MV-4-11 (cell line): ENCODE results near the gene SKA2.
"Not testable (repeated sequence)": the region's sequence is repeated elsewhere in the genome, so short reads cannot be mapped to it uniquely, and the experiment has no call there.

Experiments used
- DNase-seq: peaks from one replicate; lab custom pipeline; 2025; lab: John Stamatoyannopoulos, UW

SKA2 gene

GRCh38 chr17:59151591-59151990 is 3.4 kb downstream of the SKA2 start:
- DNase-seq: no peak

- DNase-seq: no peak
Measured at GRCh38 chr17:59151006-59151405, 4.0 kb downstream of the SKA2 start.

GRCh38 chr17:59149841-59150511 is 5.0 kb downstream of the SKA2 start:
- peak; percentile 21 for DNase-seq

- DNase-seq: no peak
Measured at GRCh38 chr17:59149051-59149450, 5.9 kb downstream of the SKA2 start.

GRCh38 chr17:59145571-59146096 is 9.4 kb downstream of the SKA2 start:
- DNase-seq: no peak

- DNase-seq: no peak
Measured at GRCh38 chr17:59141860-59142259, 13.1 kb downstream of the SKA2 start.

GRCh38 chr17:59139939-59140338 is 15.0 kb downstream of the SKA2 start:
- DNase-seq: no peak

- DNase-seq: not testable (repeated sequence)
Measured at GRCh38 chr17:59138339-59138738, 16.6 kb downstream of the SKA2 start.

GRCh38 chr17:59131131-59131530 is 23.9 kb downstream of the SKA2 start:
- no peak for DNase-seq

- no peak for DNase-seq
Measured at GRCh38 chr17:59129814-59130213, 25.2 kb downstream of the SKA2 start.

GRCh38 chr17:59126809-59127417 is 28.1 kb downstream of the SKA2 start:
- DNase-seq: no peak

- no peak for DNase-seq
Measured at GRCh38 chr17:59124665-59125064, 30.3 kb downstream of the SKA2 start.

- DNase-seq: peak; percentile 6
Measured at GRCh38 chr17:59121901-59122480, 33.0 kb downstream of the SKA2 start.

- DNase-seq: no peak
Measured at GRCh38 chr17:59115474-59115873, 39.5 kb downstream of the SKA2 start.

GRCh38 chr17:59111539-59111938 is 43.4 kb downstream of the SKA2 start:
- DNase-seq: no peak

GRCh38 chr17:59110973-59111372 is 44.0 kb downstream of the SKA2 start:
- DNase-seq: no peak

- no peak for DNase-seq
Measured at GRCh38 chr17:59108400-59109102, 46.4 kb downstream of the SKA2 start.

- no peak for DNase-seq
Measured at GRCh38 chr17:59107306-59107670, 47.7 kb downstream of the SKA2 start.

GRCh38 chr17:59106463-59107305 is 48.3 kb downstream of the SKA2 start, which contains the start of gene TRIM37:
TRIM37 (minus strand) TSS chr17:59106880; CDS start chr17:59106461, 419 bp downstream.
- peak; percentile 98 for DNase-seq

GRCh38 chr17:59105852-59106462 is 49.0 kb downstream of the SKA2 start:
- DNase-seq: no peak

- DNase-seq: no peak
Measured at GRCh38 chr17:59101178-59101577, 53.8 kb downstream of the SKA2 start.
